D341Med (cell line): ENCODE results near the gene CFAP100.
A peak's percentile ranks its signal among the peaks of the same experiment; 100 is the strongest.

ENCODE experiments used
- DNase-seq: peaks from one replicate; pipeline ENCODE4 v3.0.0; 2012; ENCODE audit warnings: low spot score

The CFAP100 gene

DNA sequence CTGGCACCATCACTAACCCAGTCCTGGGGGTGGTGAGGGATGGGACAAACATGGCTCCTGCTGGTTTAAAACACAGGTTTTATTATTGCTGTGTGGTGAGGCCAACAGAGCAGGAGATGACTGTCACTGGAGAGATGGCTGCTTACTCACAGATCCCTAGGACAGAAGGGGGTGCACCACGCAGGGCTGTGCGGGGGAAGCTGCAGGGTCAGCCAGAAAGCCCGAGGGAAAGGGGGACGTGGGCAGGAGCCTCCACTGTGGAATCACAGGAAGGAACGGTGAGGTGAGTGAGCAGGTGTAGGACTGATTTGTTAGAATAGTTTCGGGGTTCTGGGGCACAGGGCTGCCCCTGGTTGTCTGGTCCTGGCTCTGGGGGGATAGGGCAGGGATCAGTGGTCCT, 7.5 kb downstream of the CFAP100 start:
- DNase-seq, result no peak

GRCh38 chr3:126402666-126403302, 8.1 kb downstream of the CFAP100 start:
- DNase-seq, result no peak

DNA sequence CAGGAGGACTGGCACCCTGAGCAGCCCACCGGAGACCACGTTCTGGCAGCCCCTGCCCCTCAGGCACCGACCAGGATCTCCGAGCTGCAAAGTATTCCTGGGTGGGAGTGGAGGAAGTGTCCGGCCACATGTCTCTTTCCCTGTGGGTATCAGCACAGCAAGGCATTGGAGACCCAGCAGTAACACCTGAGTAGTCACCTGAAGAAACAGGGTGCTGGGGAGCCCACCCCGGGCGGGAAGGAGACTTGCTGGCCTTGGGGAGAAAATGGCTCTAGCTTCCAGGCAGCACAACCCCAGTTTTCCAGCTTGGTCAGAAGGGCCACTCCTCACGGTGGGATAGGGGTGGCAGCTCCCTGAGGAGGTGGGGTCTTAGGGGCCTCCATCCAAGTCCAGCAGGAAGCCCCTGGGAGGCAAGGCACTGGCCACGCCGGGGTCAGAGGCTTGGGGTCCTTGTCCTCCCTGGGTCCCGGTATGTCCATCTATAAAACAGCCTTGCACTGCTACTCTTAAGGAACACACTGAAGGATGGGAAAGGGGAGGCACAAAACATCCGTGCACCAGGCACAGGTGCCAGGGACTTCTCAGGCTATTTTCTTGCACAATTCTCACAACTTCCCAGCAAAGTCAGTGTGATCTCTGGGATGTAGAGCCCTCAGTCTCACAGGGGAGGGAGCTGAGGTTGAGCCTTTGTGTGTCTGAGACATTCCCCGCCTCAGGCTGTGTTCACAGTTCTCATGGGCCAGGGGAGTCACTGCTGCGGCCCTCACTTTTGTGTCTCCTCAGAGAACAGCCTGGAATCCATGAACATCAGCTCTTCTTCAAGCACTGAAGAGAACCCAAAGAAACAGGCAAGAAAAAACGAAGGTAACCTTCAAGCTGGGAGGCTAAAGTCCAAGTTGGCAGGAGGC, 11.9 kb downstream of the CFAP100 start:
- DNase-seq, result no peak

DNA sequence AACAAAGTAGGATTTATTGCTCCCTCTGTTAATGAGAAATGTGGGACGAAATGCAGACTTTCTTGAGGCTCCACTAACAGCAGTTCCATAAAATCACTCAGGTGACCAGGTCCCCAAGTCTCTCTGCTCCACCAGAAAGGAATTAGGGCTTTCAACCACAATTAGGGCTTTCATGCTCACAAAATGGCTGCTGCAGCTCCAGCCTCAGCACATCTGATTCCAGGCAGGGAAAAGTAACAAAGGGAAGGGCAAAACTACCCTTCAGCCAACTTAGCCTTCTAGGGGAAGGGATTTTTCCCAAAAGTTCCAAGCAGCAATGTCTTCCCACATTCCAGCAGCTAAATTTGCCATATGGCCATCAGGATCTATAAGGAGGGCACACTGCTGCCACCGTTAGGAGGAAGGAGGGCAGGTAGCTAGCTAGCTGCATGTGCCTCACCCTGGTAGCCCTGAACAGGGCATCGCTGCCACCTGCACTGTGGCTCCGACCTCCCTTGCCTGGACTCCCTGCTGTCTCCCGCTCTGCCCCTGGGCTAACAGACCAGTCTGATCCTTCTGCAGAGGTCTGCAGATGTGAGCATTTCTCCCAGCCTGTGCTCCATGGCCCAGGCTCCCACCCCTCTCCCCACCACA, 12.8 kb downstream of the CFAP100 start:
- no peak for DNase-seq

DNA sequence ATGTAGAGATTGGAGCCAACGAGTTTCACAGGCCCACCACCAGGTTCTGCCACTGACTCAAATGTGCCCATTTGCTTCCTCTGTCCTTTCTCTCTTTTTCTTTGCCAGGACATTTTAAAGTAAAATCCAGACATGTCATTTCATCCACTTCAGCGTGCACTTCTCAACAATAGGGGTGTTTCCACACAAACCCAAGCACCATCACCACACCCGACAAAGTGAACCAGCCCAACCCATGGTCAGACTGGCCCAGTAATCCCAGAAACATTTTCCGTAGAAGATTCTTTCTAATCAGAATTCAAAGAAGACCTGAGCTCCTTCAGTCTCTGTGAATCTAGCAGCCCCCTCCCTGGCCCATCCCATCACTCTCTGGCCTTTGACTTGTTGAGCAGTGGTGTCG, 13.4 kb downstream of the CFAP100 start:
- no peak for DNase-seq

- DNase-seq, result no peak
Observed at GRCh38 chr3:126412841-126413692, 18.4 kb downstream of the CFAP100 start.

DNA sequence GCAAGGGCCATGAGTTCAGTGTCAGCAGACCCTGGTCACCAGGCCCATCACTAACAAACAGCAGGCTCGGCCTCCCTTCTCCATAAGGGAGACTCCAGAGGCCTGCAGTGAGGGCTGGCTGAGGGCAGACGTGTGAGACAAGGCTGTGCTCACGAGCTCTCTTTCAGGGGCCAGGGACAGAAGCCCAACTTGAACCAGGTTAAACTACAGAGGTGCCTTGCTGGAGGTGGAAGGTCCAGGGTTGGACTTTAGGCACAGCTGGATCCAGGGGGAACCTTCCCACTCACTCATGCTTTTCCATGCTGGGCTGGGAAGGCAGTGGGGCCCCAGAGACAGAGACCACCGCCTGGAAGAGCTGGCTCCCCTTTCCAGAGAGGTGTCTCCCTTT, 19.0 kb downstream of the CFAP100 start:
- no peak for DNase-seq

- DNase-seq, result no peak
Observed at GRCh38 chr3:126414406-126414805, 19.7 kb downstream of the CFAP100 start.

DNA sequence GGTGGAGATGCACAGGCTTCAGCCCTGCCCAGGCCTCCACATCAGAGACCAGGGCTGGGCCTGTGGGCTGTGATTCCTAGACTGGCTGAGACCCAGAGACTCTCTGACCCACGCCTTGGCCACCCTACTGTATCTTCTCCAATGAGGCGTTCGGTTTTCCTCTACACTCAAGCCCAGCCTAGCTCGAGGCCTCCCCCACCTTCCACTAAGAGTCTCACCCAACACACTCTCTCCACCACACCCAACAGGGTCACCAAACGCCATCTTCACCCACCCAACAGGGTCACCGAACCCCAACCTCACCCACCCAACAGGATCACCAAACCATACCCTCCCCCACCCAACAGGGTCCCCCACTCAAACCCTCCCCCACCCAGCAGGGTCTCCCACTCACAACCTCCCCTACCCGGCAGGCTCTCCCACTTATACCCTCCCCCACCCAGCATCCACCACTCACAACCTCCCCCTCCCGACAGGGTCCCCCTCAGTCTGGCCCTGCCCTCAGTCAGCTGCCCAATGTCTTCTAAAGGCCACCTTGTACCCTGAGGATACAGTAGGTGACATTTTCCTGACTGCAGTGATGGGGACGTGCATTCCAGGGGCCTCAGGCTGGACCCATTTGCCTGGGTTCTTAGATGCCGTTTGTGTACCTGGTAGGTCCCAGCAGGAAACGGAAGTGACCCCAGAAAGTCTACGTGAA, 20.4 kb downstream of the CFAP100 start:
- no peak for DNase-seq

DNA sequence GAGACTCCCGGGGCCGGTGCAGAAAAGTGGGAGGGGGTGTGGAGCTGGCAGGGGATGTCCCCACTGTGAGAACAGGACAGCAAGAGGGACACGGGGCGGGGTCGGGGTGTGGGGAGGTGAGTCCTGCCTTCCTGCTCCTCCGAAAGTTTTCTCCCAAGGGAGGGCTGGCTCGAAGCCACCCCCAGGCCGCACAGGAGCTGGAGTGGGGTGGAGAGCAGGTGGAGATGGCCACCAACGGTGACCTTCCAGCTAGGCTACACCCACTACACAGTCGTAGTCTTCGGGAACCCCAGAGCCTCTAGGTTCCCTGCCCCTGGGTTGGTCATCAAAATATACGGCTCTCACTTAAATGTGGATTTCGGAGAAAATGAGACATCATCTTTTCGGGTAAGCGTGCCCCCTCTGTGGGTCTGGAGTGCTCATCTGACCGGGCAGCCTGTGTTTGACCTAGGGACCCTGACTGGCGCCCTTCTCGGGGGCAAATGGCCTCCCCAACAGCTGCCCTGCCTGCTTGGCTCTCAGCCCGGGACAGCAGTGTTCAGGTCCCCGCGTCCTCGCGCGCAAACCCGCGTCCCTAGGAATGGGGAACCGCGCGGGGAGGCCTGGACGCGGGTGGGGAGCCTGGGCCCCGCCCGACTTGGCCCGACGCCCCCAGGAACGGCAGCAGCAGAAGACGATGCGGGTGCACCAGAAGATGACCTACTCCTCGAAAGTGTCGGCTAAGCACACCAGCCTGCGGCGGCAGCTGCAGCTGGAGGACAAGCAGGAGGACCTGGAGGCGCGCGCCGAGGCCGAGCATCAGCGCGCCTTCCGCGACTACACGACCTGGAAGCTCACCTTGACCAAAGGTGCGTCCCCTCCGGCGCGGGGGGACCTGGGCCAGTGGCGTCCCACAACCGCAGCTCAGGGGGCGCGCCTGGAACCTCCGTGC, 21.2 kb downstream of the CFAP100 start:
- no peak for DNase-seq

GRCh38 chr3:126416943-126417342, 22.2 kb downstream of the CFAP100 start:
- no peak for DNase-seq

- DNase-seq, result no peak
Observed at GRCh38 chr3:126417515-126417914, 22.8 kb downstream of the CFAP100 start.

- no peak for DNase-seq
Observed at GRCh38 chr3:126417981-126418530, 23.3 kb downstream of the CFAP100 start.

GRCh38 chr3:126418661-126419131, 24.0 kb downstream of the CFAP100 start:
- DNase-seq, result no peak

GRCh38 chr3:126419151-126419703, 24.5 kb downstream of the CFAP100 start:
- DNase-seq, result no peak

- no peak for DNase-seq
Observed at GRCh38 chr3:126419886-126420786, 25.4 kb downstream of the CFAP100 start.

- peak; percentile 12 for DNase-seq
Observed at GRCh38 chr3:126421573-126422119, 26.9 kb downstream of the CFAP100 start.

- no peak for DNase-seq
Observed at GRCh38 chr3:126422121-126422520, 27.4 kb downstream of the CFAP100 start.
